Kidney epithelial cell (primary cell): ENCODE data around the gene HERC4. TPM values are rescaled to one million over a fixed set of nuclear protein-coding genes. Genes with fewer than 3 reads are reported as not detected.
"Not testable (repeated sequence)": the region's sequence is repeated elsewhere in the genome, so short reads cannot be mapped to it uniquely, and the experiment has no call there.

ENCODE experiments used
- DNase-seq: peaks from one replicate; pipeline ENCODE4 v3.0.0-alpha.2; 2010; ENCODE audit warnings: low read depth
- H3K27me3 ChIP-seq: 2 replicates; pipeline ENCODE4 v1.6.0; 2011; ENCODE audit warnings: low read length; ENCODE audit not compliant: control insufficient read depth, insufficient read depth
- H3K36me3 ChIP-seq: 2 replicates; pipeline ENCODE4 v1.5.1; 2011; ENCODE audit warnings: low read length; ENCODE audit not compliant: control insufficient read depth, insufficient read depth
- H3K4me3 ChIP-seq: 2 replicates; pipeline ENCODE4 v1.5.1; 2011; ENCODE audit warnings: low read depth, mild to moderate bottlenecking, control low read depth, low read length
- total RNA-seq: library from RNA; depleted of rRNA; stranded (reverse); fragments of >200 nt; gene quantifications from 2 replicates; pipeline ENCODE4 v1.2.3, GENCODE V29; 2015
- TF ChIP-seq, protein P1 (sequence below): IDR thresholded peaks from 2 replicates; pipeline ENCODE4 v1.5.1; 2011; ENCODE audit warnings: mild to moderate bottlenecking, moderate library complexity, low read length, control low read depth, inconsistent platforms; ENCODE audit not compliant: insufficient read depth, poor library complexity, severe bottlenecking

The HERC4 gene
- total RNA-seq, 1 donor from 2014 or later: 28.5 TPM

DNA sequence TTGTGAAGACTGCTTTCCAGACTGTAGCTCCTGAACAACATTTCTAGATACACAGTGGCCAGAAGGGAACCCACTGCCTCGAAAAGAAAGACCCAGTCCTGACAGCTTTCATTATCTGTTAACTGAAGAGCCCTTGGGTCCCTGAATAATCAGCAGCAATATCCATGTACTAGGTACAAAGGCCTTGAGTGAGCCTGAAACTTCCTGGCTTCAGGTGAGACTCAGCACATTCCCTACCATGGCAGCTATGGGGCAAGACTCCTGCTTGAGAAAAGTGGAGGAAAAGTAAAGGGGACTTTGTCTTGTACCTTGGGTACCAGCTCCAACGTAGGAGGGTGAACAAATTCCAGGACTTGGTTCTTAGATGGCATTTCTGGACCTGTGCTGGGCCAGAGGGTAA, 97.8 kb downstream of the HERC4 start:
- H3K27me3 ChIP-seq: no peaks in the 10 kb centered on the region
- no peak for DNase-seq
- no peak overlapping the region for H3K4me3 ChIP-seq
- TF ChIP-seq, protein P1, sequence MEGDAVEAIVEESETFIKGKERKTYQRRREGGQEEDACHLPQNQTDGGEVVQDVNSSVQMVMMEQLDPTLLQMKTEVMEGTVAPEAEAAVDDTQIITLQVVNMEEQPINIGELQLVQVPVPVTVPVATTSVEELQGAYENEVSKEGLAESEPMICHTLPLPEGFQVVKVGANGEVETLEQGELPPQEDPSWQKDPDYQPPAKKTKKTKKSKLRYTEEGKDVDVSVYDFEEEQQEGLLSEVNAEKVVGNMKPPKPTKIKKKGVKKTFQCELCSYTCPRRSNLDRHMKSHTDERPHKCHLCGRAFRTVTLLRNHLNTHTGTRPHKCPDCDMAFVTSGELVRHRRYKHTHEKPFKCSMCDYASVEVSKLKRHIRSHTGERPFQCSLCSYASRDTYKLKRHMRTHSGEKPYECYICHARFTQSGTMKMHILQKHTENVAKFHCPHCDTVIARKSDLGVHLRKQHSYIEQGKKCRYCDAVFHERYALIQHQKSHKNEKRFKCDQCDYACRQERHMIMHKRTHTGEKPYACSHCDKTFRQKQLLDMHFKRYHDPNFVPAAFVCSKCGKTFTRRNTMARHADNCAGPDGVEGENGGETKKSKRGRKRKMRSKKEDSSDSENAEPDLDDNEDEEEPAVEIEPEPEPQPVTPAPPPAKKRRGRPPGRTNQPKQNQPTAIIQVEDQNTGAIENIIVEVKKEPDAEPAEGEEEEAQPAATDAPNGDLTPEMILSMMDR: no peak
- no peaks in the 10 kb centered on the region for H3K36me3 ChIP-seq

GRCh38 chr10:67976292-67977245, 98.5 kb downstream of the HERC4 start:
- Histone ChIP-seq H3K27me3 (no peaks in the 10 kb centered on the region), H3K4me3 (no peak overlapping the region), H3K36me3 (no peaks in the 10 kb centered on the region)
- no peak for DNase-seq
- TF ChIP-seq, protein P1: no peak

GRCh38 chr10:67975871-67976270, 99.2 kb downstream of the HERC4 start:
- Histone ChIP-seq H3K36me3 (no peaks in the 10 kb centered on the region), H3K27me3 (no peaks in the 10 kb centered on the region), H3K4me3 (no peak overlapping the region)
- TF ChIP-seq, protein P1: no peak
- no peak for DNase-seq

- no peak overlapping the region for H3K4me3 ChIP-seq
- no peaks in the 10 kb centered on the region for H3K27me3 ChIP-seq
- no peaks in the 10 kb centered on the region for H3K36me3 ChIP-seq
- TF ChIP-seq, protein P1: no peak
- DNase-seq: no peak
Observed at GRCh38 chr10:67971311-67971710, 103.8 kb downstream of the HERC4 start.

GRCh38 chr10:67969875-67970274, 105.2 kb downstream of the HERC4 start:
- Histone ChIP-seq H3K27me3 (no peaks in the 10 kb centered on the region), H3K4me3 (no peak overlapping the region), H3K36me3 (no peaks in the 10 kb centered on the region)
- TF ChIP-seq, protein P1: no peak
- no peak for DNase-seq

DNA sequence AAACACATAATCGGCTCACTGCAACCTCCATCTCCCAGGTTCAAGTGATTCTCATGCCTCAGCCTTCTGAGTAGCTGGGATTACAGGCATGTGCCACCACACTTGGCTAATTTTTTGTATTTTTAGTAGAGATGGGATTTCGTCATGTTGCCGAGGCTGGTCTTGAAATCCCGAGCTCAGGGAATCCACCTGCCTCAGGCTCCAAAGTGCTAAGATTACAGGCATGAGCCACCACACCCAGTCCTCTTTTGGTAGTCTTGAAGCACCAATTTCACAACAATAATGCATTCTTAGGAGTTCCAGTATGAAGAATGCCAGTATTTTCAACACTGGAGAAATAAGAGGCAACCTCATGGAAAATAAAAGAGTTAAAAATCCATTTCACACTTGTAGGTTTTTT, 109.0 kb downstream of the HERC4 start:
- not testable (repeated sequence) for H3K27me3 ChIP-seq, H3K4me3 ChIP-seq, H3K36me3 ChIP-seq, DNase-seq
